Spleen (tissue), 11 donors: ENCODE measurements around the gene AKIRIN2. TPM values are rescaled to one million over a fixed set of nuclear protein-coding genes. Genes with fewer than 3 reads are reported as not detected.
"Not testable (repeated sequence)": the region's sequence is repeated elsewhere in the genome, so short reads cannot be mapped to it uniquely, and the experiment has no call there.

ENCODE experiments used
- DNase-seq: peaks from one replicate; pipeline ENCODE4 v3.0.0-alpha.2; 2020
- H3K27ac ChIP-seq, 8 donors: fragments of 200-600 bp; sonication (generic) in 7 of 8; 1 replicate in 4 of 8; 2 replicates in 4 of 8; pipeline versions ENCODE4 v1.5.0 to v1.8.0; 2016 to 2021; ENCODE audit warnings: inconsistent platforms in 4 of 8, mild to moderate bottlenecking in 4 of 8, moderate library complexity in 1 of 8
- H3K27me3 ChIP-seq, 7 donors: fragments of 200-600 bp; sonication (generic) in 6 of 7; replicated peaks in 1 of 7; 1 replicate in 4 of 7; 2 replicates in 3 of 7; pipeline versions ENCODE4 v1.5.0 to v1.8.0; 2016 to 2021; ENCODE audit warnings: inconsistent platforms in 3 of 7, mild to moderate bottlenecking in 1 of 7
- H3K36me3 ChIP-seq, 6 donors: fragments of 200-600 bp; sonication (generic) in 5 of 6; 1 replicate in 4 of 6; 2 replicates in 2 of 6; pipeline versions ENCODE4 v1.5.0 to v1.8.0; 2016 to 2021; ENCODE audit warnings: inconsistent platforms in 2 of 6
- H3K4me1 ChIP-seq, 6 donors: fragments of 200-600 bp; sonication (generic) in 5 of 6; 1 replicate in 3 of 6; 2 replicates in 3 of 6; pipeline versions ENCODE4 v1.5.0 to v1.8.0; 2016 to 2021; ENCODE audit warnings: inconsistent platforms in 3 of 6
- H3K4me3 ChIP-seq, 8 donors: fragments of 200-600 bp; sonication (generic) in 7 of 8; 1 replicate in 4 of 8; 2 replicates in 4 of 8; pipeline versions ENCODE4 v1.5.0 to v1.8.0; 2016 to 2021; ENCODE audit warnings: inconsistent platforms in 4 of 8, mild to moderate bottlenecking in 4 of 8, moderate library complexity in 2 of 8
- H3K9me3 ChIP-seq, 8 donors: fragments of 200-600 bp; sonication (generic) in 7 of 8; 1 replicate in 4 of 8; 2 replicates in 4 of 8; pipeline versions ENCODE4 v1.5.0 to v1.8.0; 2016 to 2021; ENCODE audit warnings: inconsistent platforms in 4 of 8
- CTCF ChIP-seq, 11 experiments: fragments of 200-600 bp in 7 of 11; fragments of 450-650 bp in 4 of 11; sonication (generic) in 4 of 11; IDR thresholded peaks in 8 of 11; conservative IDR thresholded peaks in 3 of 11; 1 replicate in 7 of 11; 2 replicates in 4 of 11; pipeline versions ENCODE4 v1.4.0 to v1.8.0; 2016 to 2021; ENCODE audit warnings: antibody characterized with exemption in 11 of 11, inconsistent platforms in 4 of 11, mild to moderate bottlenecking in 1 of 11
- POLR2A ChIP-seq, 3 donors: fragments of 450-650 bp; IDR thresholded peaks; one replicate each; pipeline ENCODE4 v1.5.1; 2017; ENCODE audit warnings: antibody characterized with exemption in 3 of 3, mild to moderate bottlenecking in 1 of 3
- POLR2AphosphoS5 ChIP-seq, 3 donors: sonication (generic); formaldehyde crosslinking; IDR thresholded peaks; one replicate each; pipeline ENCODE4 v1.5.1; 2017; ENCODE audit warnings: antibody characterized with exemption in 3 of 3
- WGBS, 5 donors: extraction: QIAGEN DNeasy Blood & Tissue Kit in 3 of 5; methylation state at CpG; one replicate each; pipeline versions ENCODE4 v1.1.5 to v1.1.7; 2013 to 2018; 5-methylcytosine and 5-hydroxymethylcytosine counted together
- intact Hi-C: fragments of 100-400 bp; cut with DNase I; formaldehyde crosslinking; loops from one replicate; pipeline ENCODE4 v1.15.0; 2023; ENCODE audit warnings: low total_unique reads
- polyA plus RNA-seq, 3 donors: library from polyadenylated mRNA; stranded (reverse); fragments of 200-250 nt; gene quantifications; one replicate each; pipeline ENCODE4 v1.2.1, GENCODE V29; 2013
- total RNA-seq, 7 donors: library from RNA; depleted of rRNA in 3 of 7; stranded (reverse); fragments of >200 nt in 3 of 7; fragmentation: NEBNext Ultra II Directional in 4 of 7; extraction: Animal tissue kit (Norgen Biotek cat#: 25700) in 4 of 7; gene quantifications; one replicate each; pipeline versions ENCODE4 v1.1.0 to v1.2.1, GENCODE V29; 2016 to 2021
- donor health status: healthy with polysubstance abuse.
- donor health status: DM: no; HTN: no; CAD: no; lungs with moderate emphysema.
- donor health status: DM: no; HTN: no; CAD: no.
- donor health status: Bipolar disorder and iron deficiency.
- donor health status: healthy.
- donor health status: DM: no; HTN: no; CAD: no.
- donor health status: DM: yes; HTN: yes; CAD: no.

The AKIRIN2 gene
- total and polyA plus RNA-seq, 10 donors = 35.1 to 106 (median 68.2) TPM

GRCh38 chr6:87687296-87687695, 14.7 kb downstream of the AKIRIN2 start:
- Histone ChIP-seq H3K9me3 (no peaks in the 10 kb centered on the region), H3K36me3 (peaks cover 0 to 32% (median 0%) of the 10 kb centered on the region in 6 donors), H3K27me3 (no peaks in the 10 kb centered on the region), H3K4me3 (no peak overlapping the region), H3K27ac (peak overlapping the region in 3 of 8 donors; percentile 12 to 38 (median 14)), H3K4me1 (peaks cover 33 to 100% (median 93%) of the 10 kb centered on the region in 6 donors)
- TF ChIP-seq POLR2A (IDR thresholded peaks at IDR 0.05) (no peak), POLR2AphosphoS5 (IDR thresholded peaks at IDR 0.05) (no peak), CTCF (IDR thresholded peaks at IDR 0.05 in 8 of 11, conservative IDR thresholded peaks at IDR 0.05 in 3 of 11) (no peak)
- intact Hi-C loops = no loop called here
- no peak for DNase-seq
- WGBS, 5 donors = 76 to 87% (median 84%) methylated on average over 3 of the region's 3 CpGs

- peak overlapping the region in 3 of 8 donors; percentile 12 to 38 (median 14) for H3K27ac ChIP-seq
- H3K9me3 ChIP-seq, DNase-seq, intact Hi-C loops, H3K27me3 ChIP-seq, H3K4me3 ChIP-seq: not testable (repeated sequence)
- H3K36me3 ChIP-seq = peaks cover 0 to 32% (median 0%) of the 10 kb centered on the region in 6 donors
- WGBS, 5 donors = 81 to 94% (median 85%) methylated on average over 11 of the region's 11 CpGs
- H3K4me1 ChIP-seq = peaks cover 33 to 100% (median 93%) of the 10 kb centered on the region in 6 donors
These were observed 15.3 kb downstream of the AKIRIN2 start for GRCh38 chr6:87686636-87687205.

GRCh38 chr6:87684895-87685654, 17.0 kb downstream of the AKIRIN2 start:
- no peak for DNase-seq
- Histone ChIP-seq H3K4me3 (no peak overlapping the region), H3K9me3 (no peaks in the 10 kb centered on the region), H3K27ac (peak overlapping the region in 2 of 8 donors; percentile 10 to 24), H3K4me1 (peaks cover 28 to 100% (median 91%) of the 10 kb centered on the region in 6 donors), H3K36me3 (peaks cover 0 to 44% (median 8%) of the 10 kb centered on the region in 6 donors), H3K27me3 (no peaks in the 10 kb centered on the region)
- intact Hi-C loops = no loop called here
- TF ChIP-seq POLR2AphosphoS5 (IDR thresholded peaks at IDR 0.05) (no peak), POLR2A (IDR thresholded peaks at IDR 0.05) (no peak), CTCF (IDR thresholded peaks at IDR 0.05 in 8 of 11, conservative IDR thresholded peaks at IDR 0.05 in 3 of 11) (no peak)
- 89 to 93% (median 92%) methylated on average over 1 of the region's 1 CpG for WGBS, 5 donors

- Histone ChIP-seq H3K27me3 (no peaks in the 10 kb centered on the region), H3K36me3 (peaks cover 0 to 45% (median 13%) of the 10 kb centered on the region in 6 donors), H3K9me3 (no peaks in the 10 kb centered on the region), H3K4me1 (peaks cover 18 to 100% (median 85%) of the 10 kb centered on the region in 6 donors), H3K27ac (peak overlapping the region in 3 of 8 donors; percentile 4 to 24 (median 12)), H3K4me3 (no peak overlapping the region)
- DNase-seq = no peak
- TF ChIP-seq POLR2AphosphoS5 (IDR thresholded peaks at IDR 0.05) (no peak), CTCF (IDR thresholded peaks at IDR 0.05 in 8 of 11, conservative IDR thresholded peaks at IDR 0.05 in 3 of 11) (no peak), POLR2A (IDR thresholded peaks at IDR 0.05) (no peak)
- WGBS, 5 donors = 71 to 85% (median 77%) methylated on average over 3 of the region's 3 CpGs
- intact Hi-C loops = no loop called here
These were observed 18.1 kb downstream of the AKIRIN2 start for GRCh38 chr6:87683890-87684289.
